HG03159 (cell line): Measurements from ENCODE around the gene PAK1IP1.
"Not testable (repeated sequence)": the region's sequence is repeated elsewhere in the genome, so short reads cannot be mapped to it uniquely, and the experiment has no call there.

Experiments
- ATAC-seq: cut with Tn5 transposase; IDR thresholded peaks from one replicate; pipeline ENCODE4 v1.9.1; 2021; ENCODE audit warnings: mild to moderate bottlenecking, moderate library complexity; ENCODE audit not compliant: unreplicated experiment

PAK1IP1 gene

GRCh38 chr6:10694302-10695085 is at the start of gene PAK1IP1, which contains the start of gene C6orf52:
Gene PAK1IP1, plus strand, starts transcription at chr6:10694972. Its CDS starts 14 bp downstream, at chr6:10694986.
Gene C6orf52, minus strand, starts transcription at chr6:10694616. Its CDS starts 7,066 bp downstream, at chr6:10687550.
- peak; percentile 98 for ATAC-seq

- no peak for ATAC-seq
Observed at GRCh38 chr6:10655508-10656055, 39.2 kb upstream of the PAK1IP1 start.

GRCh38 chr6:10658910-10659698 is 35.7 kb upstream of the PAK1IP1 start:
- ATAC-seq = no peak

GRCh38 chr6:10659699-10660348 is 34.9 kb upstream of the PAK1IP1 start:
- no peak for ATAC-seq

- ATAC-seq = not testable (repeated sequence)
Observed at GRCh38 chr6:10660431-10661191, 34.2 kb upstream of the PAK1IP1 start.

- ATAC-seq = no peak
Observed at GRCh38 chr6:10662207-10662606, 32.6 kb upstream of the PAK1IP1 start.

- ATAC-seq = no peak
Observed at GRCh38 chr6:10662742-10663141, 32.0 kb upstream of the PAK1IP1 start.

GRCh38 chr6:10665595-10665994 is 29.2 kb upstream of the PAK1IP1 start:
- not testable (repeated sequence) for ATAC-seq

- ATAC-seq = no peak
Observed at GRCh38 chr6:10668126-10668917, 26.4 kb upstream of the PAK1IP1 start.

GRCh38 chr6:10676403-10676802 is 18.4 kb upstream of the PAK1IP1 start:
- no peak for ATAC-seq

GRCh38 chr6:10678456-10678855 is 16.3 kb upstream of the PAK1IP1 start:
- ATAC-seq = no peak

GRCh38 chr6:10681795-10682194 is 13.0 kb upstream of the PAK1IP1 start:
- ATAC-seq = no peak

- ATAC-seq = no peak
Observed at GRCh38 chr6:10682355-10682988, 12.3 kb upstream of the PAK1IP1 start.

- no peak for ATAC-seq
Observed at GRCh38 chr6:10684618-10685017, 10.2 kb upstream of the PAK1IP1 start.

GRCh38 chr6:10685092-10685915 is 9.5 kb upstream of the PAK1IP1 start:
- ATAC-seq = no peak

GRCh38 chr6:10686901-10687300 is 7.9 kb upstream of the PAK1IP1 start:
- no peak for ATAC-seq

- no peak for ATAC-seq
Observed at GRCh38 chr6:10687582-10687981, 7.2 kb upstream of the PAK1IP1 start.
